ENCODE measurements around the gene ZNRF3.
A peak's percentile ranks its signal among the peaks of the same experiment; 100 is the strongest.

The ZNRF3 gene

DNA sequence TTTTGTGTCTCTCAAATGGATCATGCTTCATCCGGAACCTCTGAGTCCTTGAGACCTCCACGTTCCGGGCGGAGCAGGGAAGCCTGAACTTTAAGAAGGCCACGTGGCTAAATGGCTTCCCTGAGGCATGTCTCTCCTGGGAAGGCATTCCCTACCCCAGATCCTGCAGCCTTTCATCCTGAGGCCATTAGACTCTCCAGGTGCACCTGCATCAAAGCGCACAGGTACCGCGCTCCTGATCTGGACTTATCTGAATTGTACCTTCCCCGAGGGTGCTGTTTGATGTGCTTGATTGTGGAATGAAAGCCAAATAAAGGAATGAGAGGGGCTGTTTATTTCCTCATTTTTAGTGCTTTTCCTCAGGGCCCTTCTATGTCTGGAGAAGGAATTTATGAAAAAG is 155.8 kb downstream of the ZNRF3 start:
- TF ChIP-seq, protein P1, sequence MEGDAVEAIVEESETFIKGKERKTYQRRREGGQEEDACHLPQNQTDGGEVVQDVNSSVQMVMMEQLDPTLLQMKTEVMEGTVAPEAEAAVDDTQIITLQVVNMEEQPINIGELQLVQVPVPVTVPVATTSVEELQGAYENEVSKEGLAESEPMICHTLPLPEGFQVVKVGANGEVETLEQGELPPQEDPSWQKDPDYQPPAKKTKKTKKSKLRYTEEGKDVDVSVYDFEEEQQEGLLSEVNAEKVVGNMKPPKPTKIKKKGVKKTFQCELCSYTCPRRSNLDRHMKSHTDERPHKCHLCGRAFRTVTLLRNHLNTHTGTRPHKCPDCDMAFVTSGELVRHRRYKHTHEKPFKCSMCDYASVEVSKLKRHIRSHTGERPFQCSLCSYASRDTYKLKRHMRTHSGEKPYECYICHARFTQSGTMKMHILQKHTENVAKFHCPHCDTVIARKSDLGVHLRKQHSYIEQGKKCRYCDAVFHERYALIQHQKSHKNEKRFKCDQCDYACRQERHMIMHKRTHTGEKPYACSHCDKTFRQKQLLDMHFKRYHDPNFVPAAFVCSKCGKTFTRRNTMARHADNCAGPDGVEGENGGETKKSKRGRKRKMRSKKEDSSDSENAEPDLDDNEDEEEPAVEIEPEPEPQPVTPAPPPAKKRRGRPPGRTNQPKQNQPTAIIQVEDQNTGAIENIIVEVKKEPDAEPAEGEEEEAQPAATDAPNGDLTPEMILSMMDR (IDR thresholded peaks at IDR 0.05) = no peak

DNA sequence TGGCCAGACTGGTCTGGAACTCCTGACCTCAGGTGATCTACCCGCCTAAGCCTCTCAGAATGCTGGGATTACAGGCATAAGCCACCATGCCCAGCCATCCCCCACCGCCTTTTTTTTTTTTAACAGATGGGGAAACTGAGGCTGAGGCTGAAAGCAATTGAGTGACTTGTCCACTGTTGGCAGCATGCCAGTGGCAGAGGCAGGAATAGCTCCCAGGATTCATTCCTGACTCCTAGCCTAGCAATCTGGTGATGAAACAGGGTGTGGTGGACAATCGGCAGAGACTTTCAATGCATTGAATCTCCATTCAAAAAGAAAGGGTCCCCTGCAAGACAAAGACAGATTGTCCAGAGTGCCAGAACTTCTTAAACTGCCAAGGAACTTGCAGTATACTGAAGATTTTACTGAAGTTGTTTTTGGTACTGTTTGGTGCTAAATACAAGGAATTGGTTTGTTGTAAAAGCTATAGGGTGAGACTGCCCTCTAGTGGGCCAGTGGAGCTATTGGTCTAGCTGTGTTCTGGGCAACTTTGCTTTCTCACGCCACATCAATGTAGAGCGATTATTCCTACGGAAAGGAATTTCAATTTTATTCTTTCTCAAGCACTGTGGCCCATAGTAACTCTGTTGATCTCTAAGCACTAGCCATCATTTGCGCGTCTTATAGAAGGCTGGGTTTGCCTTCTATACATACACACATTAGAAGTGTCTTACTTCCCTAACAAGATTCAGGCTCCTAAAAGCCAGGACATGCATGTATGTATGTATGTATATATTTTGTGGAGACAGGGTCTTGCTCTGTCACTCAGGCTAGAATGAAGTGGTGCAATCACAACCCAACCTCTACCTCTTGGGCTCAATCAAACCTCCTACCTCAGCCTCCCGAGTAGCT is 157.3 kb downstream of the ZNRF3 start:
- TF ChIP-seq, protein P1 (IDR thresholded peaks at IDR 0.05) = peak; percentile 96

DNA sequence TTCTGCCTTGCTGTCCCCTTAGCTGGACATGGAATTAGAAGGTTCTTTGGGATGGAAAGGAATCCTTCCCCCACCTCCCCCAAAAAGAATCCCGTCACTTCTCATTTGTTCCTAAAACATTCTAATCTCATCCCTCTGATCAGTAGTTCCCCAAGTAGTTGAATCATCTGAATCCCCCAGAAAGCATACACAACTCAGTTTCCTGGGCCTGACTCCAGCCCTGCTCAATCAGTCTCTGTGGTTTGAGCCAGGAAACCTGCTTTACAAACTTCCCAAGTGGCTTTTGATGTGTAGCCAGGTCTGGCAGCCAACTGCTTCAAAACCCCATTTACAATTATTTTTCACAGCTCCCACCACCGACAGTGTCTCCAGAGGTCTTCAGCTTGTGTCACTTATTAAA is 158.0 kb downstream of the ZNRF3 start:
- TF ChIP-seq, protein P1 (IDR thresholded peaks at IDR 0.05) = no peak

DNA sequence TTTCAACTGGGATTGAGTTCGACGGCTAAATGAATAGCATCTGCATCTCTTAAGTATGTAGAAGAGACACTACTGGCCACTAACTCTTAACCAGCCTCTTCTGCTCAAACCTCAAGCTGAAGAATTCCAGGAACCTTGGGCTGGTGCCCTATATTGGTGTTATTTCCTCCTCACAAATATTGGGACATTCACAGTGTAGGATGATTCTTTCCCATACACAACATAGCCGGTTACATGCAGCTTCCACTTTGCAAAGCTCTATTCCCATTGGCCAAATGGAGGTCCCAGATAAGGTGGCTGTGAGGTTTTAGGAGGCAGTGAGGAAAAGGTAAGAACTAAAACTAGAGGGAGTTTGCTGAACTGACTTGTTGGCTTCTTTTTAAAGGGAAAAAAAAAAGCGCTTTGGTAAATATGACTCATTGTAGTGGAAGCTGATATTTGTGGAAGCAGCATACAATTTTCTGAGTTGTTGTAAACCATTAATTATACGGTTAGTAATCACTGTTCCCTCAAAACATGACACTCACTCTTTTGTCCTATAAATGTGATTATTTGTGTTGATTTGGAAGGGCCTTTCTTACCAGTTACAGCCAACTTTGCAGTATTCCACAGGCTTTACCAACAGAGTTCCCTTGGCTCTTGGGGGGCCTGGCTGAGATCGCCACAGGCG is 160.7 kb downstream of the ZNRF3 start:
- TF ChIP-seq, protein P1 (IDR thresholded peaks at IDR 0.05) = no peak

DNA sequence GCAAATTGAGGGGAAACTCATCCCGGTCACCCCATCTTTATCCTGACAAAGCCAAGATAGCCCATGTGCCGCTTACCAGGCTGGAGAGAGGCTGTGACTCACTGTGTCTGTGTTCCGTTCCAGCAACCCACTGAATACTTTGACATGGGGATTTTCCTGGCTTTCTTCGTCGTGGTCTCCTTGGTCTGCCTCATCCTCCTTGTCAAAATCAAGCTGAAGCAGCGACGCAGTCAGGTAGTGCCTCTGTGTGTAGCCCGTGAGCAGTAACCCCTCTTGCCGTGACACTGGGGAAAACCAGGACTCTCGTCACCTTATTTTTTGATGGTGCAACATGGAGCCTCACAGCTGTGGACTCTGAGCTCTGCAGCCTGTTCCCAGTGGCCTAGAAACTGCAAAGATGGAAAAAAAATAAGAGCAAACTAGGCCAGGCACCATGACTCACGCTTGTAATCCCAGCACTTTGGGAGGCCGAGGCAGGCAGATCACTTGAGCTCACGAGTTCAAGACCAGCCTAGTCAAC is 161.3 kb downstream of the ZNRF3 start:
- TF ChIP-seq, protein P1 (IDR thresholded peaks at IDR 0.05) = no peak

DNA sequence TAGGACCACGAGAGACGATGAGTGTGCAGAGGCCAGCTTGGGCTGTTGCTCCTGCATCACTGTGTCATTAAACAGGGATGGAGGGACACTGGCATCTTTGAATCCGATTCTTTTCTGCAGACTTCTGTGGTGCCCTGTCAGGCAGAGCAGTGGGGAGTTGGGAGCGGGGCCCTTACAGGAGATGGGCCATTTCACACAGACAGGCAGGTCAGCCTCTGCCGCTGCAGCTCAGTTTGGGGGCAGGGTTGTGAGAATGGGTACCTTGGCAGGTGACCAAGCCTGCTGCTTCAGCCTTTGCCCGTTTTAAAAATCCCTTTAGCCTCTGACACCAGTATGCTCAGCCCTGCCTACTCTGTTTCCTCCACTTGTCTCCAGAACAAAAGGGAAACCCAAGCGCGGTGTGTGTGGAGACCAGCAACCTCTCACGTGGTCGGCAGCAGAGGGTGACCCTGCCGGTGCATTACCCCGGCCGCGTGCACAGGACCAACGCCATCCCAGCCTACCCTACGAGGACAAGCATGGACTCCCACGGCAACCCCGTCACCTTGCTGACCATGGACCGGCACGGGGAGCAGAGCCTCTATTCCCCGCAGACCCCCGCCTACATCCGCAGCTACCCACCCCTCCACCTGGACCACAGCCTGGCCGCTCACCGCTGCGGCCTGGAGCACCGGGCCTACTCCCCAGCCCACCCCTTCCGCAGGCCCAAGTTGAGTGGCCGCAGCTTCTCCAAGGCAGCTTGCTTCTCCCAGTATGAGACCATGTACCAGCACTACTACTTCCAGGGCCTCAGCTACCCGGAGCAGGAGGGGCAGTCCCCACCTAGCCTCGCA is 165.7 kb downstream of the ZNRF3 start:
- TF ChIP-seq, protein P1 (IDR thresholded peaks at IDR 0.05) = no peak

DNA sequence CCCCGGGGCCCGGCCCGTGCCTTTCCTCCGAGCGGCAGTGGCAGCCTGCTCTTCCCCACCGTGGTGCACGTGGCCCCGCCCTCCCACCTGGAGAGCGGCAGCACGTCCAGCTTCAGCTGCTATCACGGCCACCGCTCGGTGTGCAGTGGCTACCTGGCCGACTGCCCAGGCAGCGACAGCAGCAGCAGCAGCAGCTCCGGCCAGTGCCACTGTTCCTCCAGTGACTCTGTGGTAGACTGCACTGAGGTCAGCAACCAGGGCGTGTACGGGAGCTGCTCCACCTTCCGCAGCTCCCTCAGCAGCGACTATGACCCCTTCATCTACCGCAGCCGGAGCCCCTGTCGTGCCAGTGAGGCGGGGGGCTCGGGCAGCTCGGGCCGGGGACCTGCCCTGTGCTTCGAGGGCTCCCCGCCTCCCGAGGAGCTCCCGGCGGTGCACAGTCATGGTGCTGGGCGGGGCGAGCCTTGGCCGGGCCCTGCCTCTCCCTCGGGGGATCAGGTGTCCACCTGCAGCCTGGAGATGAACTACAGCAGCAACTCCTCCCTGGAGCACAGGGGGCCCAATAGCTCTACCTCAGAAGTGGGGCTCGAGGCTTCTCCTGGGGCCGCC is 166.4 kb downstream of the ZNRF3 start:
- TF ChIP-seq, protein P1 (IDR thresholded peaks at IDR 0.05) = no peak
